LNCAP (cell line): ENCODE results near the gene TRMT61A.

Experiments used
- TF ChIP-seq, protein P1 (sequence below): fragments of 450-650 bp; IDR thresholded peaks from 2 replicates; pipeline ENCODE4 v1.5.1; 2017; ENCODE audit warnings: mild to moderate bottlenecking

The TRMT61A gene

DNA sequence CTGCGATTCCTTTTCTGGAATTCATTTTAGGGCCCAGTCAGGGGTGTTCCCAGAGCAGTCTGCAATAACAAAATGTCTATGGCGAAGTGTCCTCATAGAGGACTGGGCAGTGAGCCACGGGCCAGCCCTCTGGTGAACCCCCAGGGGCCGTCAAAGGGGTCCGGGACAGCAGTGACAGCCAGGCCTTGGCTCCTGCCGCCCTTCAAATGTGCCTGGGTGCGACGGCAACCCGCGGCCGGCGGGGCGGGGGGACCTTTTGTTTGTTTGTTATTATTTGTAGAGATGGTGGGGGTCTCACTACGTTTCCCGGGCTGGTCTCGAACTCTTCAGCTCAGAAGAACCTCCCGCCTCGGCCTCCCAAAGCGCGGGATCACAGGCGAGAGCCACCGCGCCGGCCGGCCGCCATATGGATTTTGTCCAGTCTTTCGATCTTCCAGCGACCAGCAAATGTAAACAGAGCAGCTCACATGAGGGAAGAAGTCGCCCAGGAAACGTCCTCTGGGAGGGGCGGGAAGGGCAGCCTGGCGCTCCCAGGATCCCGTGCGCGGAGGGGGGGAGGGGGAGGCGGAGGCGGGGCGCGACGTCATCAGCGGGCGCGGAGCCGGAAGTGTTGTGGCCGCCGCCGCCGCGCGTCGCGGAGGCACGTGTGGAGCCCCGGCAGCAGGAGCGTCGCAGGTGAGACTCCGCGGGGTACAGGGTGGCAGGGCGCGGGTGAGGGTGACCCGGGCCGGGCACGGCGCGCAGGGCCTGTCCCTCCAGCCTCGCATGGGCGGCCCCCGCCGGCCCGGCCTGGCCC is at the start of gene TRMT61A:
TRMT61A (plus strand) TSS at position 610 of the 796 bp plus-strand sequence. CDS start 783 bp downstream, outside the sequence.
- TF ChIP-seq, protein P1, sequence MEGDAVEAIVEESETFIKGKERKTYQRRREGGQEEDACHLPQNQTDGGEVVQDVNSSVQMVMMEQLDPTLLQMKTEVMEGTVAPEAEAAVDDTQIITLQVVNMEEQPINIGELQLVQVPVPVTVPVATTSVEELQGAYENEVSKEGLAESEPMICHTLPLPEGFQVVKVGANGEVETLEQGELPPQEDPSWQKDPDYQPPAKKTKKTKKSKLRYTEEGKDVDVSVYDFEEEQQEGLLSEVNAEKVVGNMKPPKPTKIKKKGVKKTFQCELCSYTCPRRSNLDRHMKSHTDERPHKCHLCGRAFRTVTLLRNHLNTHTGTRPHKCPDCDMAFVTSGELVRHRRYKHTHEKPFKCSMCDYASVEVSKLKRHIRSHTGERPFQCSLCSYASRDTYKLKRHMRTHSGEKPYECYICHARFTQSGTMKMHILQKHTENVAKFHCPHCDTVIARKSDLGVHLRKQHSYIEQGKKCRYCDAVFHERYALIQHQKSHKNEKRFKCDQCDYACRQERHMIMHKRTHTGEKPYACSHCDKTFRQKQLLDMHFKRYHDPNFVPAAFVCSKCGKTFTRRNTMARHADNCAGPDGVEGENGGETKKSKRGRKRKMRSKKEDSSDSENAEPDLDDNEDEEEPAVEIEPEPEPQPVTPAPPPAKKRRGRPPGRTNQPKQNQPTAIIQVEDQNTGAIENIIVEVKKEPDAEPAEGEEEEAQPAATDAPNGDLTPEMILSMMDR, result no peak

DNA sequence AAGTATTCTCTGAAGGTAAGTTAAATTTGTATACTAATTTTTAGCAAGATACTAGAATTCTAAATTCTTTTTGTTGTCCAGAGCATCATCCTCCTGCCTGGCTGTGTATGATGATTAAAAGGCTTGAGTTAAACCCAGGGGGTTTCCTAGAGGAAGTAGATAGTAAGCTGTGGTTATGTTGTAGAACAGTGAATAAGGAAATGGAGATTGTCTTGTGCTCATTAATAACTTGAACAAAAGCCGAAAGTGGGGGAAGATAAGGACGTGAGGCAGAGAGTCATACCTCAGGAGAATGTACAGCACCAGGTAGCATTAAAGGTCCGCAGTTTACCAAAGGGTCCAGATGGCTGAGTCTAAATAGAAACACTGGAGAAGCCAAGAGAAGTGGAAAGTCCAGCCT is 48.4 kb upstream of the TRMT61A start:
- TF ChIP-seq, protein P1, result no peak

DNA sequence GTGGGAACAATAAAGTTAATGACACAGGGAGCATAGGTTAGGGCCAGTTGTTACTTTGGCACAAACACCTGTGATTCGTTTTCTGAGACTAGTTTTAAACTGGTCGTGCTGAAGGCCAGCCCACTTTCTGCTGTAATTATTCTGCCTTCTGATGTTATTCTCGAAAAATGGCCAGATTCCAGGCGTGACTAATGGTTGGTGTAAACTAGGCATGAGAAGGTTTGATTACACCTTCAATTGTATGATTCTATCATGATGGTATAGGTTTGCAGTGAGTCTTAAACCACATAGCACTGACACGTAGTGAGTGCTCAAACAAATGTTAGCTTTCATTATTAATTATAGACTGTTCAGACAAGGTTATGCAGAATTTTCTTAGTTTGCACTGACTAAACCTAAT is 45.4 kb upstream of the TRMT61A start:
- TF ChIP-seq, protein P1, result no peak

DNA sequence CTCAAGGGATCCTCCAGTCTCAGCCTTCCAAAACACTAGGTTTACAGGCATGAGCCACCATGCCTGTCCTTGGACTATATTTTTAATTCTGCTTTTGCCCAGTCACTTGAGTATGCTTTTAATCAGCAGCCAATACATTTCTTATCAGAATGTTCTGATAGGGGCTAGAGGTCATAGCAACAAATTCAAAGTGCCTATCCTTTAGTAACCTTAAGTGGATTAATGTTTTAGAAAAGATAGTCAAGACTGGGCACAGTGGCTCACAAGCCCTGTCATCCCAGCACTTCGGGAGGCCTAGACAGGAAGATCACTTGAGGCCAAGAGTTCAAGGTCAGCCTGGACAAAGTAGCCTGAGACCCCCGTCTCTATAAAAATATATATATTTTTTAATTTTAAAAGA is 43.5 kb upstream of the TRMT61A start:
- TF ChIP-seq, protein P1, result no peak

DNA sequence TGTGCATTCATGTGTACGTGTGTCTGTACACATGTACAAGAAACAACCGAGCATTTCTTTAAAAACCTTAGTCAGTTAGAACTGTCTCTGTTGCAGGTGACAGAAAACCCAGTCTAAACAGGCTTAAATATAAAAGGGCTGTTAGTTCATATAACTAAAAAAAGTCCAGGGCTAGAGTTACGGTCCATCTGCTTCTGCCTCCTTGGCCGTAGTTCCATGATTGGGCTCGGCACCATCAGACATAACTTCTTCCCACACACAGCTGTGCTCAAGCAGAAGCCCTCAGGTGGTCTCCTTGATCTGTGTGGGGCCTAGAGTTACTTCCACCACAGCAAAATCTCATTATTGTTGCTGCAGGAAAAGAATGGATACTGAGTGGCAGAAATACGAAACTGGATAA is 40.9 kb upstream of the TRMT61A start:
- TF ChIP-seq, protein P1, result no peak

DNA sequence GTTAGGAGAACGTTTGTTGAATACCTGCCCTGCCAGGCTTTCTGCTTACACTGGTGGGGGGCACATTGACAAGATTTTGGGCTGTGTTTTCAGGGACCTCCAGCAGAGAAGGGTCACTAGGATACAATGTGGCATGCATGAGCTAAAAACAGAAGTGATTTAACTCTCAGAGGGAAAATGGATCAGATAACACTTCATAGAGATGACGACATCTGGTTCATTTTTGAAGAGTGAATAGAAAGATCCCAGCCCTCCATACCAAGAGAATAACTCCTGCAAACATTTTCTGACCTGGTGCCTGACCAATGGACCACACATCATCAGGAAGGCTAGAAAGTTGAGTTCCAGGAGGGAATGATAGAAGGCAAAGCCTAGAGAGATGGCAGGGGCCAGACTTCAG is 40.0 kb upstream of the TRMT61A start:
- TF ChIP-seq, protein P1, result no peak

DNA sequence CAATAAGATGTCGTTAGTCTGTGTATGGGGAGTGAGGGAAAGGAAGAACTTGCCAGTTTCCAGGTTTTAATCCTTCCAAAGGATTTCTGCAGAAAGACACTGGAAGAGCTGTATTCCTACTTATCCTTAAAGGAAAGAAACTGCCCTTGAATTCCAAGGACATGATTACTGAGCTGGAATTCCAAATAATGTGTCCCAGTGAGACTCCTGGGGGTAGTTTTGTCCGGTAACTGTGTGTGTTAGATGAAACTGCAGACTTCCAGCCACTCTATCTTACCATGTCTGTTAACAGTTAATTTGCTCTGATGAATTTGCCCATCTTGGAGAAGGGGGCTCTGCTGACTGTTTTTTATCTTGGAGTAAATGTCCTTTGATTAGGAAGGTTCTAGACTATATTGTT is 39.4 kb upstream of the TRMT61A start:
- TF ChIP-seq, protein P1, result no peak
